GM19455 (cell line): Measurements from ENCODE around the gene CEP350.
A peak's percentile ranks its signal among the peaks of the same experiment; 100 is the strongest.
"Not testable (repeated sequence)": the region's sequence is repeated elsewhere in the genome, so short reads cannot be mapped to it uniquely, and the experiment has no call there.

ENCODE experiments used
- ATAC-seq: cut with Tn5 transposase; IDR thresholded peaks from one replicate; pipeline ENCODE4 v1.9.1; 2021; ENCODE audit not compliant: unreplicated experiment

The CEP350 gene

DNA sequence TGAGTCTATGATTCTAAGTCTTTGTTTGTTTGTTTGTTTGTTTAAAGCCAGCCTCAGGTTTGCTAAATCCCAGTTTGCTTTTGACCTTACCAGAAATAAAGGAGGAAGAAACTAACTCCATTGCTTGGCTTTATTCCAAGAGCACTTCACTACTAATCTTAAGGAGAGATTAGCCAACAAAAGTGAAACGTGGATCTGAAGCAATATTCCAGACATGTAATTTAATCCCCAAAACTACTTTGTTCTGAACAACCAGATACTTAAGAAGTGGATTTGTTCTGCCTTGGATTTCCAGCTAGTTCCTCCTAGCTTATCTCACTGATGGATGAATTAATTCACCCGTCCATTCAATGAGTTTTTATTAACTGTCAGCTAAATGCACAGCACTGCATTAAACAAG lies 15.9 kb upstream of the CEP350 start:
- ATAC-seq: no peak

DNA sequence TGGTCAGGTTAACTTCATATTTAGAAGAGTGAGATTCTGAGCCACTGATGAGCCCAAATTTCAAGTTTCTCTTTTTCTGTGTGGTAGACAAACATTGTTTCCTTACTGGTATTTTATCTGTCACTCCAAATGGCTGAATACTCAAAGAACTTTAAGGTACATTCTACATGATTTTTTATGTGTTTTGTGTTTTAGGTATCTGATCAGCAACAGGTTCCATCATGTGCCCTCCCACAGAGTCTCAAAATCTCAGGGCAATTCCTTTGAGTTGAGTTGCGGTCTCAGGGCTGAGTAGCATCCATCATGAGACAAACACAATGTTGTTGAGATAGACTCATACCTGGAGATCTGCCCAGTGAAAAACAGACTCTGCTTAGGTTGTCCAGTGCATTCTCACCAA lies 14.7 kb upstream of the CEP350 start:
- no peak for ATAC-seq

DNA sequence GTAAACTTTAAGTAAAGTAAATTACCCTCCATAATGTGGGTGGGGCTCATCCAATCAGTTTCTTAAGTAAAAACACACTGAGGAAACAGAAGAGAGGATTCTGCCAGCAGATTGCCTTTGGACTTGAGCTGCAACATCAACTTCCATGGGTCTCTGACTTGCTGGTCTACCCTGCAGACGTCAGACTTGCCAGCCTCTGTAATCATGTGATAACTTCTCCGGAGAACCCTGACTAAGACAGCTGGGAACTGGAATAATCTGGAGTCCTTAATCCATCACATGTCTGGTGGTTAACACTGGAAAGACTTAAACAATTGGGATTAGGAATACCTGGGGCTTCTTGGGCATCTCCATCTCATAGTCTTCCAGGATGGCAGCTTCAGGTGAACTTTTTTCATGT lies 13.2 kb upstream of the CEP350 start:
- no peak for ATAC-seq

DNA sequence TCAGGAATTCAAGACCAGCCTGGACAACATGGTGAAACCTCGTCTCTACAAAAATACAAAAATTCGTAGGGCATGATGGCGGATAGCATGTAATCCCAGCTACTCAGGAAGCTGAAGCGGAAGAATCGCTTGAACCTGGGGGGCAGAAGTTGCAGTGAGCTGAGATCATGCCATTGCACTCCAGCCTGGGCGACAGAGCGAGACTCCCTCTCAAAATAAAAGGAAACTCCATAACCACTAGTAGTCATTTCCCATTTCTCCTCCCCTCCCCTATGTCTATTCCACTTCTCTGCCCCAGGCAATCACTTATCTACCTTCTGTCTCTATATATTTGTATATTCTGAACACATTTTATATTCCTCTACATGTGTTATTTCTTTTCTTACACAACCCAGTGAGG lies 4.0 kb upstream of the CEP350 start:
- ATAC-seq: no peak

DNA sequence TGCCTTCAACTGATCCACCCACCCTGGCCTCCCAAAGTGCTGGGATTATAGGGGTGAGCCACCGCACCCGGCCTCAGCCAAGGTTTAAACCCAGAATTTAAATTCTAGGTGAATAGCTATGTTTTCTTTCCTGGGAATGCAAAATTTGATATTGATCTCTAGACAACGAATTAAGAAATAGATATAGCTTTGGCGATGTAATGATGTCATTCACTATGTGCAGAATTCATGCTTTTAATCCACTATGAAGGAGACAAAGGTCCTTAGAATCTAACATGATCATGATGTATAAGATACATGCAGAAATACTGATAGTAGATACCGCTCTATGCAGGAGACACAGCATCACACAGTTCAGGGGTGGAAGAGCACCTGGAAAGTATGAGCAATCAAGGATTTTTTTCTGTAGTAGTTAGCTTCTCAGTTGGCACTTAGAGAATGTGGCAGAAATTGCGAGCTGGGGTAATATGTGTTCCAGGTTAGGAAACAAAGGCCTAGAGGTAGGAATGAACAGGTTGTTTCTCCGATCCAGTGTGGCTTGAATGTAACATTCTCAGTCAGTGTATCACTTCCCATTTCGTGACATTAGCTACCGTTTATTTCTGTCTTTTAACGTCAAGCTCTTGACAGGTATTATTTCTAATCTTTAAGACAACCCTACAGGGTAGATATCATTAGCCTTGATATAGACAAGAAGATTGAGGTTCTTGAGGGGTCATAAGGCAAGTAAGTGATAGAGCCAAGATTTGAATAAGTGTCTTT lies 3.0 kb upstream of the CEP350 start:
- no peak for ATAC-seq

DNA sequence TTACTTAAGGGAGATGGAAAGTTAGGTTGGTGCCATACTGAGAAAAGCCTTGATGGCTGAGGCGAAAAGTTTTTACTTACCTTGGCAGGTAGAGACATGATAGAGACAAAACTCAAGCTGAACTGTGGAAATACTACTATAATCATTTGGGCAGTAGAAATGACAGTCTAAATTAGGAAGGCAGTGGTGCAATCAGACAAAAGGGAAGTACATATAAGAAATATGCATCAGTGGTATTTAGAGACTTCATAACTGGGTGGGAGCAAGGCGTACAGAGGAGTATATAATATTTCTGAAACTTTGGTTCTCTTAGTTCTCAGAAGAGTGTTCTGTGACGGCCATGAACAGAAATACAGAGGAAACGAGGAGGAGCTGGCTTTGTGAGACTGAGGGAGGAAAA lies 2.4 kb upstream of the CEP350 start:
- no peak for ATAC-seq

DNA sequence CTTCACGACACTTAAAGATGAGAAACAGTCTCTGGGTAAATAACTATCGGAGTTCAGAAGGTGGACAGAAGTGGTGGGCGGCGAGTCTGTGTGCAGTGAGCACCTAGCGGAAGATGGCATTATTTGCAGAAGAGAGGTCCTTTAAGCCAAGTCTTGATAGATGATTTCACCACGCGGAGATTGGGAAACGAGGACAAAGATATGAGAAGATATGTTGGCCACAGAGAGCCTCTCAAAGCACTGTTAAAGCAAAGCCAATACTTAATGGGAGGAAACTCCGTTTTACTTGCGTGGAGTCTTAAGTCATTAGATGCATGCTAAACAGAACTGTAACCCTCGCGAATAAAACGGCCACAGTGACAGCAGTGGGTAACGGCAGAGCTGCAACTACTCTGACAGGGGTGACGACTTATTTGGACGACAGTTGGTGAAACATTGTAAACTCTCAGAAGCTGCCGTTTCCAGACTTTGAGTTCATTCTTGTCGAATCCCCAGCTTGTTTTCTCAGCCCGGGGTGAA lies 577 bp upstream of the CEP350 start:
- ATAC-seq: peak; percentile 26

DNA sequence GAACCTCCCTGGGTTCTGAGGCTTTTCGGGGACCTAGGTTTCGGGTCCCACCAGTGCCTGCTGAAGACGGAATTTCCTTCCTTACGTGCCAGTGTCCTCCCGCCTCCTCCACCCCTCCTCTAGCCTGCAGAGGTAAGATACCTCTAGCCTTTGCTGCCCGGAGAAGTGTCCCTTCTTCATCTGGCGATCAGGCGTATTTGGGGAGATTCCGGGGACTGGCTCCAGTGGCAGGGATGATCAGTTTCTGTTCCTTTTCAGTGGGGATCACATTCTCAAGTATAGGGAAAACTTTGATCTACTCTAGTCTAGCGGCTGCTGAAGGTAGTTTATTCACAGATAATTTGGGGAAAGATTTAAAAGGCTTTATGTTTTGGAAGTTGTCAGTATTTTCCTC lies 674 bp downstream of the CEP350 start:
- ATAC-seq: no peak

DNA sequence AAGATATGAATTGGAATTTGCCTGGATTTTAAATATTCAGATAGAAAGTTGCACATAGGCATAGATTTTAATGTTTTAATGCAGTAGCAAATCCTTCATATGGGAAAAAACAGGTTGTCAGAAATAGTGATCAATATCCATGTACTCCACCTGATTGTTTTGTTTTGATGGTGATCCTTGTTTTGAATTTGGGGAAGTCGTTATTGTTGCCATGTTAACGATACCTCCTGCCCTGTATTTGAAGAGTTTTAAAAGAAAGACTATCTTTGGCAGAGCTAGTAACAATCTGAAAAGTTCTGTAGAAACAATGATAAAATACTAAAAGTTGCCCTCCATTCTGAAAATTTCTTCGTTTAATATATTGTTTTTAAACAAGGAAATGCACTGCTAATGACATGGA lies 1.1 kb downstream of the CEP350 start:
- ATAC-seq: no peak

DNA sequence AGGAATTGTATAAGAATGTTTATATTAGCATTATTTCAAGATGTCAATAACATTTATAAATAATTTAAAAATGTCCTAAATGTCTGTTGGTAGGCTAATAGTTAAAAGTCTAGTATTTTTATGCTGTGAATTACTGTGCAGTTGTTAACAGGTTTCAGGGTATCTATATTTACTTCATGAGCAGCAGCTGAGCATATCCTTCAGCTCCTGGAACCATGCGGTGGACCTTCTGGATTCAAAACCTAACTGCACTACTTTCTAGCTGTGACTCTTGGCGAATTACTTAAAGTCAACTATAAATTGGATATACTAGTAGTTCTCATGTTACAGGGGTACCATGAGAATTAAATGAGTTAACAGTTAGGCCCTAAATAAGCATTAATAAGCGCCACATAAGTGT lies 3.7 kb downstream of the CEP350 start:
- ATAC-seq: no peak

DNA sequence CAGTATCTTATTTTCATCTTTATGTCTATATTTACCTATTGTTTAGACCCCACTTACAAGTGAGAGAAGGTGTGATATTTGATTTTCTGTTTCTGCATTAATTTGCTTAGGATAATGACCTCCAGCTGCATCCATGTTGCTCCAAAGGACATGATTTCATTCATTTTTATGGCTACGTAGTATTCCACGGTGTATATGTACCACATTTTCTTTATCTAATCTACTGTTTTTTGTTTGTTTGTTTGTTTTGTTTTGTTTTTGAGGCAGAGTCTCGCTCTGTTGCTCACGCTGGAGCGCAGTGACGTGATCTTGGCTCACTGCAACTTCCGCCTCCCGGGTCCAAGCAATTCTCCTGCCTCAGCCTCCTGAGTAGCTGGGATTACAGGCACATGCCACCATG lies 7.6 kb downstream of the CEP350 start:
- ATAC-seq: not testable (repeated sequence)

DNA sequence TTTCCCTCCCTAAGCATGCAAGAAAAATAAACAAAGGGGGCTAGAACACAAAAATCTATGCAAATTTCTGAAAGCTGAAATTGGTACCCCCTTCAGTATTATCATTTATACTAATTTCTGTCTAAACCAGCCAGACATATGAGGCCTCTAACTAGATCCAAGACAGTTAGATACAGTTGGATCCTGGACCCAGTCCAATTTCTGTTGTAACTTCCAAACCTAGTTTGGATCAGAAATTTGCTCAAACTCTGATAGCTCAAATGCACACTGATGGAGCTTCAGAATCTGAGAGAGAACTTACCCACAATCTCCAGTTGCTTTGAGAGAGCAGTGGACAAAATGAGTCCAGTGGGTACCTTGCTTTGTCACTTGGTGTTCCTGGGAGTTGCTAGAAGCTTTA lies 11.9 kb downstream of the CEP350 start:
- ATAC-seq: no peak

DNA sequence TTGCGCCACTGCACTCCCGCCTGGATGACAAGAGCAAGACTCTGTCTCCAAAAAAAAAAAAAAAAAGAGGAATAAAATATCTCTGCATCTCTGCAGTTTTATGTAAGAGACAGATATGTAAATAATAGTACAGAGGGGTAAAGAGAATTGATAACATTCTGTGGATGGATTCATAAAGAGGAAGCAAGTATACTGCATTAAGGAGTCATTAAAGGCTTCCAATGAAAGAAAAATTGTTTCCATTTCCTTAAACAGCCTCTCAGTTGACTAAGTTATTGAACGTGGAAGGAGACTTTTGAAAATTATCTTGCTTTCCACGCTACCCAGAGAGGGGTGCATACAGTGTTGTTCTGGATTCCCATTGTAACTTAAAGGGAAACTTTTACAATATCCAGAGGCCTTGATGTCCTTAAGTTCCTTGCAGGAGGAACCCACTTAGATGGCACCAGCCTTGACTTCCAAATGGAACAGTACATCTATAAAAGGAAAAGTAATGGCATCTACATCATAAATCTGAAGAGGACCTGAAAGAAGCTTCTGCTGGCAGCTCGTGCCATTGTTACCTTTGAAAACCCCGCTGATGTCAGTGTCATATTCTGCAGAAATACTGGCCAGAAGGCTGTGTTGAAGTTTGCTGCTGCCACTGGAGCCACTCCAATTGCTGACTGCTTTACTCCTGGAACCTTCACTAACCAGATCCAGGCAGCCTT lies 13.8 kb downstream of the CEP350 start:
- ATAC-seq: no peak

DNA sequence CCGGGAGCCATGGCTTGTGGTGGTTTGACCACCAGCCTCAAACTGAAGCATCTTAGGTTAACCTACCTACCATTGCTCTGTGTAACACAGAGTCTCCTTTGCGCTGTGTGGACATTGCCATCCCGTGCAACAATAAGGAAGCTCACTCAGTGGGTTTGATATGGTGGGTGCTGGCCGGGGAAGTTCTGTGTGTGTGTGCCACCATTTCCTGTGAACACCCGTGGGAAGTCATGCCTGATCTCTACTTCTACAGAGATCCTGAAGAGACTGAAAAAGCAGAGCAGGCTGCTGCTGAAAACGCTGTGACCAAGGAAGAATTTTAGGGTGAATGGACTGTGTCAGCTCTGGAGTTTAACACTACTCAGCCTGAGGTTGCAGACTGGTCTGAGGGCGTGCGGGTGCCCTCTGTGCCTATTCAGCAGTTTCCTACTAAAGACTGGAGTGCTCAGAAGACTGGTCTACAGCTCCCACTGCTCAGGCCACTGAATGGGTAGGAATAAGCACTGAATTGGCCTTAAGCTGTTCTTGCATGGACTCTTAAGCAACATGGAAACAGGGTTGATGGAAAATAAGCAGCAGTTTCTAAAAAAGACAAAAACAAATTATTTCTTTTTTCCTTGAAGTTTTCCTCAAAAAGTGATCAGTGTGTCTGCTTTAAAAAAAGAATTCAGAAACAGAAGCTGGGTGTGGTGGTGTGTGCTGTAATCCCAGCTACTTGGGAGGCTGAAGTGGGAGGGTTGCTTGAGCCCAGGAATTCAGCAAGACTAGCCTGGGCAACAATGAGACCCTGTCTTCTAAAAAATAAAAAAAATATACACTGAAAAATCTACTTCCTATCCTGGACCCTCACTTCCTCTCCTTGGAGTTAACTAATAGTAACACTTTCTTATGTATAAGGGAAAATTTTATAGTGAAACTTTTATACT lies 14.6 kb downstream of the CEP350 start:
- no peak for ATAC-seq

DNA sequence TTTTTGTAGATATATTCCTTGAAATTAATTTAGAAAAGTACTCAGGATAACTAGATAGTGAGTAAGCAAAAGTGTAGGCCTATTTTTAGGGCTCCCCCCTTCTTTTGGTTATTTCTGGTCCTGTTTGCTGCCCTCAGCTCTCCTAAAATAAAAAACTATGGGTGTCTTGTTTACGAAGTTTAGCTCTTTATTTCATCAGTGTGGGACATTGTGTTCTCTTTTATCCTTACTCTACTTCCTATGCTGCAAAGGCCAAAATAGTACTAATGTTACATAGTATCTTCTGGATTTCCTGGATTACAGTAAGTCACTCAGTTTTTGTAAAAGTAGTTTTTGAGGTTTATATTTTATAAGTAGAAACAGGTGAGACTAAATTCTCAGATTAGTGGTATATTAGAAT lies 15.4 kb downstream of the CEP350 start:
- ATAC-seq: no peak

DNA sequence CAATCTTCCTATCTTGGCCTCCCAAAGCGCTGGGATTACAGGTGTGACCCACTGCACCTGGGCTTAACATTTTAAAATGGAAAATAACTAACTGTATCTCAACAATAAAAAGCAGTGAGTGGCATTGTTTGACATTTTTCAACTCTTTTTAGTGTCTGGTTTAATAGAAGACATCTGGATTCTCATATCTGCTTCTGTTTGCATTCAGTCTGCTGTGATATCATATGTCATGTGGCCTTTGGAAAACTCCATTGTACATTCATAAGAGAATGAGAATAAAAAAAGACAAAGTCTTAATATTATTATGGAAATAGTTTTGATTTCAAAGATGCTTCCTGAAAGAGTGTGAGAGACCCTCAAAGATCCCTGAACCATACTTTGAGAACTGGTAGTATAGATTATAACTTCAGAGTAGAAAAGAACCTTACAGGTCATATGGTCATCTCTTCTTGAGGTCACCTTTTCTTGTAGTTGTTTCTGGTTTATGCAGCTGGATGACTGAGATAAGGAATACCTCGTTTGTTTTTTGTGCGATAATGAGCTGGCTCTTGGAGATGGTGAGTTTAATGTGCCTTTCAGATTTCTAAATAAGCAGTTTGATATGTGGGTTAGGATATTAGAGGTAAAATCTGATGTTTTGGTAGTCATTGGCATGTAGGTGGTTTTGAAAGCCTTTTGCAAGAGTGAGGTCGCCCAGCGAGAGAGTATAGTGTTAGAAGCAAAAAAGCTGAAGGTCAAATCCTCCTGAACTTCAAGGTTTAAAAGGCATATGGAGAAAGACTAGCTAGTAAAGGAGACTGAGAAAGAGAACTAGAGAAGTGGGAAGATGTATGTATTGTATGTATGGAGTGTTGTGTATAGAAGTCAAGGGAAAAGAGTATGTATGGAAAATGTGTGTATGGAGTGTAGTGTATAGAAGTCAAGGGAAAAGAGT lies 17.2 kb downstream of the CEP350 start:
- ATAC-seq: no peak

DNA sequence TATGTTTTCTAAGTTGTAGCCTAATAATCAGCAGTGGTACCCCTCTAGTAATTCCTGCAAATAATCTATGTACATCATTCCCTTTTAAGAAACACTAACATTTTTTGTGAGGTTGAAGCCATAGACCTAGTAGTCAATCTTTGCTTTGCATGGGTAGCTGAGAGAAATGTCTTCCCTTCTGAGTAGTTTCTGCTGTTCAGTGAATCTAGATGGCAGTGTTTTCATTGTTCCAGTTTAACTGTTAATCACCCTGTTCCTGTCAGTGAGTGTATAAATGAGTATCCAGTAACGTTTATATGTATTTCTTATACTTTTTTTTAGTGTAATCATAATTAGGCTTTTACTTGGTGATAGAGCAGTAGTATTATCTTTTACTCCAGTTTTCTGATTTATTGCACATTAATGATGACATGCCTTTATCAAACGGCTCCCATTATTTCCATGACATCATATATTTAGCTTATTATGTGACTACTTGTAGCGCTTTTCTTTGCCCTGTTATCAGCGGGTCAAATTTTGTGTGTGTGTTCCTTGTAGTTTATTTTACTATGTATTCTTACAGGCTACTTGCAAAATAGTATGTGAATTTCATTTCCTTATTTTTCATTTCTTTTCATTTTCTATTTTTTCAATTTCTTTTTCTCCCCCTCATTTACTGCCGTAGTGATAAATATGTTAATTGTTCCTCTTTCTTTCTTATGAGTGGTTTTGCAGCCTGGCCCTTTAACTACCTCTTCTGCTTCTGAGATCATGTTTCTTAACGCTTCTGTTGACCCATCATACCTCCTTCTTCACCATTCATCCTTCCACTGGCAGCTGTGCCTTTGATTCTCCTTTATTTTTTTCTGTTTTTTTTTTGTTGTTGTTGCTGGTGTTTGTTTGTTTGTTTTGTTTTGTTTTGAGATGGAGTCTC lies 18.8 kb downstream of the CEP350 start:
- ATAC-seq: no peak

DNA sequence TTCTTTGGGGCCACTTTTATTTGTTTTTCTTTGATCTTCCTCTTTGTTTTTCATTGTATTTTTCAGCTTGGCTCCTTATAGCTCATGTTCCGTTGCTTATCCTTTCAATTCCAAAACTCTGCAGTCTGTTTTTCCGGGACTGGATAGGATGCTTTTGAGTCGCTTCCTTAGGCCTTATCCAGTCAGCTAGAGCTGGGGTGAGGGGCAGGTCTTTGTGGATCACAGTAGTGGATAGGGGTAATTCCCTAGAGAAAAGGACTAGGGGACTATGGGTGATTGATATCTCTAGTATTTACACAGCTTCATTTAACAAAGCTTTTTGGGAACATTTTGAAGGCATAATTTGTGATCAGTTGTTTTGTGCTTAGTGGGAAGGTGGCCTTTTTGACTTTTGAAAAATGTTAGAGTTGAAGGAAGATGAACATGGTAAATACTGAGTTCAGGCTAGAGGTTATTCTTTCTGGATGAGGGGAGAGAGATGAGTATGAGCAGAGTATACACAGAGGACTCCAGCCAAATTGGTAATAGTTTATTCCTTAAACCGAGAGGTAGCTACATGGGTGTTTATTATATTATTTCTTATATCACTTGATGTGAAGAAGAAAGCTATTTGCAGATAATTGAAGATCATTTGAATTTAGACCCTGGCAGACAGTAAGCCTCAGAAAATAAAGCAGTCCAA lies 22.5 kb downstream of the CEP350 start:
- ATAC-seq: no peak
